Liver (tissue), 9 donors: ENCODE measurements around the gene BHLHA15. TPM values are rescaled to one million over a fixed set of nuclear protein-coding genes. Genes with fewer than 3 reads are reported as not detected.

Experiments used
- DNase-seq: peaks from one replicate; pipeline ENCODE4 v3.0.0-alpha.2; 2017; ENCODE audit warnings: low spot score
- H3K27ac ChIP-seq, 2 donors: one replicate each; pipeline ENCODE4 v1.7.0; 2013; ENCODE audit warnings: inconsistent platforms in 2 of 2, low read length in 2 of 2, control low read depth in 1 of 2, low read depth in 1 of 2, mild to moderate bottlenecking in 1 of 2
- H3K27me3 ChIP-seq, 4 donors: one replicate each; pipeline versions ENCODE4 v1.6.1 to v1.7.0; 2013; ENCODE audit warnings: low read length in 3 of 4, inconsistent platforms in 1 of 4, mild to moderate bottlenecking in 1 of 4, moderate library complexity in 1 of 4; ENCODE audit not compliant: control insufficient read depth in 4 of 4, insufficient read depth in 4 of 4
- H3K36me3 ChIP-seq, 4 donors: one replicate each; pipeline versions ENCODE4 v1.6.1 to v1.7.0; 2013; ENCODE audit warnings: low read length in 3 of 4, mild to moderate bottlenecking in 3 of 4, low read depth in 1 of 4, moderate library complexity in 1 of 4; ENCODE audit not compliant: control insufficient read depth in 4 of 4, insufficient read depth in 3 of 4
- H3K4me1 ChIP-seq, 4 donors: one replicate each; pipeline versions ENCODE4 v1.6.1 to v1.7.0; 2013; ENCODE audit warnings: low read length in 3 of 4, mild to moderate bottlenecking in 3 of 4, moderate library complexity in 1 of 4; ENCODE audit not compliant: control insufficient read depth in 4 of 4, insufficient read depth in 4 of 4
- H3K4me3 ChIP-seq, 3 donors: one replicate each; pipeline versions ENCODE4 v1.6.1 to v1.7.0; 2013; ENCODE audit warnings: low read length in 3 of 3, control low read depth in 1 of 3, low read depth in 1 of 3, mild to moderate bottlenecking in 1 of 3
- H3K9ac ChIP-seq, 2 donors: one replicate each; pipeline ENCODE4 v1.7.0; 2013; ENCODE audit warnings: low read length in 2 of 2, mild to moderate bottlenecking in 2 of 2, moderate library complexity in 2 of 2, control low read depth in 1 of 2, low read depth in 1 of 2
- H3K9me3 ChIP-seq, 4 donors: one replicate each; pipeline versions ENCODE4 v1.6.1 to v1.7.0; 2013; ENCODE audit warnings: low read length in 3 of 4; ENCODE audit not compliant: control insufficient read depth in 4 of 4
- EGR1 ChIP-seq, 2 donors: IDR thresholded peaks; 2 replicates each; pipeline ENCODE4 v1.6.1; 2016 to 2018; ENCODE audit warnings: antibody characterized with exemption in 2 of 2, low read depth in 2 of 2
- FOXA1 ChIP-seq: IDR thresholded peaks from 2 replicates; pipeline ENCODE4 v1.6.1; 2016; ENCODE audit warnings: antibody characterized with exemption
- FOXA2 ChIP-seq: IDR thresholded peaks from 2 replicates; pipeline ENCODE4 v1.6.1; 2016; ENCODE audit warnings: antibody characterized with exemption
- GABPA ChIP-seq, 2 donors: IDR thresholded peaks in 1 of 2; conservative IDR thresholded peaks in 1 of 2; 2 replicates each; pipeline ENCODE4 v1.6.1; 2016; ENCODE audit warnings: antibody characterized with exemption in 2 of 2, mild to moderate bottlenecking in 1 of 2, moderate library complexity in 1 of 2
- HNF4A ChIP-seq, 2 donors: conservative IDR thresholded peaks; 2 replicates each; pipeline ENCODE4 v1.6.1; 2016; ENCODE audit warnings: antibody characterized with exemption in 2 of 2, mild to moderate bottlenecking in 2 of 2
- HNF4G ChIP-seq: IDR thresholded peaks from 2 replicates; pipeline ENCODE4 v1.6.1; 2016; ENCODE audit warnings: antibody characterized with exemption
- JUND ChIP-seq, 2 donors: IDR thresholded peaks; 2 replicates each; pipeline ENCODE4 v1.6.1; 2016; ENCODE audit warnings: antibody characterized with exemption in 2 of 2
- RXRA ChIP-seq, 2 donors: IDR thresholded peaks; 2 replicates each; pipeline ENCODE4 v1.6.1; 2017 to 2018; ENCODE audit warnings: antibody characterized with exemption in 2 of 2, mild to moderate bottlenecking in 1 of 2
- SP1 ChIP-seq: IDR thresholded peaks from 2 replicates; pipeline ENCODE4 v1.6.1; 2018; ENCODE audit warnings: antibody characterized with exemption, mild to moderate bottlenecking
- TAF1 ChIP-seq: conservative IDR thresholded peaks from 2 replicates; pipeline ENCODE4 v1.6.1; 2016; ENCODE audit warnings: antibody characterized with exemption, mild to moderate bottlenecking
- YY1 ChIP-seq: IDR thresholded peaks from 2 replicates; pipeline ENCODE4 v1.6.1; 2016; ENCODE audit warnings: antibody characterized with exemption, mild to moderate bottlenecking
- WGBS: extraction: QIAGEN DNeasy Blood & Tissue Kit; methylation state at CpG from one replicate; pipeline ENCODE4 v1.1.7; 2013; 5-methylcytosine and 5-hydroxymethylcytosine counted together
- polyA plus RNA-seq, 2 donors: library from polyadenylated mRNA; stranded (reverse) in 1 of 2; unstranded in 1 of 2; fragments of 200-250 nt in 1 of 2; fragments of >200 nt in 1 of 2; fragmentation: Nextera tagmentation in 1 of 2; extraction: Ambion mirVana in 1 of 2; gene quantifications; one replicate each; pipeline versions ENCODE4 v1.2.1 to v1.2.3, GENCODE V29; 2013 to 2015
- total RNA-seq, 2 donors: library from RNA; depleted of rRNA; stranded (reverse); fragments of >200 nt; gene quantifications; one replicate each; pipeline ENCODE4 v1.2.3, GENCODE V29; 2014
- TF ChIP-seq, protein P1 (sequence below): IDR thresholded peaks from 2 replicates; pipeline ENCODE4 v1.6.1; 2016; ENCODE audit warnings: antibody characterized with exemption
- TF ChIP-seq, protein P2 (sequence below): IDR thresholded peaks from 2 replicates; pipeline ENCODE4 v1.6.1; 2016; ENCODE audit warnings: antibody characterized with exemption
- TF ChIP-seq, protein P3 (sequence below): IDR thresholded peaks from 2 replicates; pipeline ENCODE4 v1.6.1; 2016; ENCODE audit warnings: antibody characterized with exemption
- TF ChIP-seq, protein P4 (sequence below): fragments of 150-350 bp; IDR thresholded peaks from 2 replicates; pipeline ENCODE4 v1.5.1; 2017; ENCODE audit warnings: improper control_type of control experiment, low read depth, low read length; ENCODE audit not compliant: missing input control
- TF ChIP-seq, protein P5 (sequence below): IDR thresholded peaks from 2 replicates; pipeline ENCODE4 v1.6.1; 2016; ENCODE audit warnings: antibody characterized with exemption, mild to moderate bottlenecking
- donor health status: healthy.
- donor health status: healthy.
- donor health status: healthy.
- donor health status: healthy.
- donor health status: healthy.

The BHLHA15 gene
- total and polyA plus RNA-seq, 4 donors: 1.0 to 28.9 (median 7.6) TPM

DNA sequence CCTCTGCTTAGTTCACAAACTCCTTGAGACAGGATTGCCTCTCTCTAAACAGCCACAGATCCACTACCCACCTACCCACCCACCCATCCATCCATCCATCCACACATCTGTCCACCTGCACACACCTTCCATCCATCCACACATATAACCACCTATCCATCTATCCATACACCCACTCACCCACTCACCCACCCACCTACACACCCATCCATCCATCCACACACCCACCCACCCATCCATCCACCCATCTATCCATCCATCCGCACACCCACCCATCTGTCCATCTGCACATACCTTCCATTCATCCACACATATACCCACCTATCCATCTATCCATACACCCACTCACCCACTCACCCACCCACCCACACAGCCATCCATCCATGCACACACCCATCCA lies 31.1 kb downstream of the BHLHA15 start:
- Histone ChIP-seq H3K4me3 (no peak overlapping the region), H3K4me1 (no peaks in the 10 kb centered on the region), H3K9me3 (no peaks in the 10 kb centered on the region), H3K36me3 (peaks cover 0 to 11% (median 5%) of the 10 kb centered on the region in 4 donors), H3K27ac (no peak overlapping the region), H3K9ac (no peak overlapping the region), H3K27me3 (no peaks in the 10 kb centered on the region)
- no peak for DNase-seq
- WGBS: 97% methylated on average over 1 of the region's 1 CpG
- TF ChIP-seq, protein P1, sequence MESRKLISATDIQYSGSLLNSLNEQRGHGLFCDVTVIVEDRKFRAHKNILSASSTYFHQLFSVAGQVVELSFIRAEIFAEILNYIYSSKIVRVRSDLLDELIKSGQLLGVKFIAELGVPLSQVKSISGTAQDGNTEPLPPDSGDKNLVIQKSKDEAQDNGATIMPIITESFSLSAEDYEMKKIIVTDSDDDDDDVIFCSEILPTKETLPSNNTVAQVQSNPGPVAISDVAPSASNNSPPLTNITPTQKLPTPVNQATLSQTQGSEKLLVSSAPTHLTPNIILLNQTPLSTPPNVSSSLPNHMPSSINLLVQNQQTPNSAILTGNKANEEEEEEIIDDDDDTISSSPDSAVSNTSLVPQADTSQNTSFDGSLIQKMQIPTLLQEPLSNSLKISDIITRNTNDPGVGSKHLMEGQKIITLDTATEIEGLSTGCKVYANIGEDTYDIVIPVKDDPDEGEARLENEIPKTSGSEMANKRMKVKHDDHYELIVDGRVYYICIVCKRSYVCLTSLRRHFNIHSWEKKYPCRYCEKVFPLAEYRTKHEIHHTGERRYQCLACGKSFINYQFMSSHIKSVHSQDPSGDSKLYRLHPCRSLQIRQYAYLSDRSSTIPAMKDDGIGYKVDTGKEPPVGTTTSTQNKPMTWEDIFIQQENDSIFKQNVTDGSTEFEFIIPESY: no peak
- TF ChIP-seq GABPA (IDR thresholded peaks at IDR 0.05 in 1 of 2, conservative IDR thresholded peaks at IDR 0.05 in 1 of 2) (no peak), HNF4A (conservative IDR thresholded peaks at IDR 0.05) (no peak), YY1 (no peak)

DNA sequence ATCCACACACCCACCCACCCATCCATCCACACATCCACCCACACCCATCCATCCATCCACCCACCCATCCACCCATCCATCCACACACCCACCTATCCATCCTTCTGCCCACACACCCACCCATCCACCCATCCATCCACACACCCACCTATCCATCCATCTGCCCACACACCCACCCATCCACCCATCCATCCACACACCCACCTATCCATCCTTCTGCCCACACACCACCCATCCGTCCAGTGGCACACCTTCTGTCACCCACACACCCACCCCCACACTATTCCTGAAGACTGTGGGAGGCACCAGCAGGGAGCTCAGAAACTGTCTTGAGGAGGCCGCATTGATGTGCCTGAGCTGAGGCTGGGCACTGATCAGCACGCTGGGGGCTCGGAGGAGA lies 31.7 kb downstream of the BHLHA15 start:
- DNase-seq: no peak
- H3K9me3 ChIP-seq: no peaks in the 10 kb centered on the region
- no peak overlapping the region for H3K9ac ChIP-seq
- TF ChIP-seq, protein P2, sequence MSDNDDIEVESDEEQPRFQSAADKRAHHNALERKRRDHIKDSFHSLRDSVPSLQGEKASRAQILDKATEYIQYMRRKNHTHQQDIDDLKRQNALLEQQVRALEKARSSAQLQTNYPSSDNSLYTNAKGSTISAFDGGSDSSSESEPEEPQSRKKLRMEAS: no peak
- 94% methylated on average over 4 of the region's 4 CpGs for WGBS
- H3K27me3 ChIP-seq: no peaks in the 10 kb centered on the region
- no peak overlapping the region for H3K4me3 ChIP-seq
- H3K36me3 ChIP-seq: peaks cover 0 to 11% (median 5%) of the 10 kb centered on the region in 4 donors
- H3K27ac ChIP-seq: no peak overlapping the region
- H3K4me1 ChIP-seq: no peaks in the 10 kb centered on the region

DNA sequence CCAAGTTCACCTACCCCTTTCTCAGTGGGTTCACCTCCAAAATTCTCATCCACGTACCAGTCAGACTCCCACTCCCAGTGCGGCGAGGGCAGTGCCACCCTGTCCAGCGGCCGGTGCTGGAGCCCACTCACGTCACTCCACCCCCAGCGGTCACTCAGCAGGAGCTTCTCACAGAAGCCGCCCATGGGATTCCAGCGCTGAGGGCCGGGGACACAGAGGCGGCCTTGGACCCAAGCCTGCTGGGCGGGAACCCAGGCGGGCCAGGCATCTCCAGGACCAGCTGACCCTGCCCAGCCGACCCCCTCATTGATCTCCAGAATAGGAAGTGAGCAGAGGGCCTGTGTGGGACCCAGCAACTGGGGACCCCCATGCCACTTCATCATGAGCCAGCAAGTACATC lies 33.6 kb downstream of the BHLHA15 start:
- H3K9me3 ChIP-seq: no peaks in the 10 kb centered on the region
- WGBS: 97% methylated on average over 14 of the region's 14 CpGs
- no peak overlapping the region for H3K27ac ChIP-seq
- H3K4me3 ChIP-seq: no peak overlapping the region
- DNase-seq: no peak
- TF ChIP-seq FOXA2 (no peak), HNF4G (no peak), SP1 (no peak), HNF4A (conservative IDR thresholded peaks at IDR 0.05) (no peak), JUND (IDR thresholded peaks at IDR 0.05) (no peak), EGR1 (IDR thresholded peaks at IDR 0.05; ENCODE audit: low read depth in 2 of 2) (no peak), TAF1 (no peak), RXRA (IDR thresholded peaks at IDR 0.05) (no peak), FOXA1 (no peak), YY1 (no peak)
- TF ChIP-seq, protein P3, sequence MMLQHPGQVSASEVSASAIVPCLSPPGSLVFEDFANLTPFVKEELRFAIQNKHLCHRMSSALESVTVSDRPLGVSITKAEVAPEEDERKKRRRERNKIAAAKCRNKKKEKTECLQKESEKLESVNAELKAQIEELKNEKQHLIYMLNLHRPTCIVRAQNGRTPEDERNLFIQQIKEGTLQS: no peak
- TF ChIP-seq, protein P4, sequence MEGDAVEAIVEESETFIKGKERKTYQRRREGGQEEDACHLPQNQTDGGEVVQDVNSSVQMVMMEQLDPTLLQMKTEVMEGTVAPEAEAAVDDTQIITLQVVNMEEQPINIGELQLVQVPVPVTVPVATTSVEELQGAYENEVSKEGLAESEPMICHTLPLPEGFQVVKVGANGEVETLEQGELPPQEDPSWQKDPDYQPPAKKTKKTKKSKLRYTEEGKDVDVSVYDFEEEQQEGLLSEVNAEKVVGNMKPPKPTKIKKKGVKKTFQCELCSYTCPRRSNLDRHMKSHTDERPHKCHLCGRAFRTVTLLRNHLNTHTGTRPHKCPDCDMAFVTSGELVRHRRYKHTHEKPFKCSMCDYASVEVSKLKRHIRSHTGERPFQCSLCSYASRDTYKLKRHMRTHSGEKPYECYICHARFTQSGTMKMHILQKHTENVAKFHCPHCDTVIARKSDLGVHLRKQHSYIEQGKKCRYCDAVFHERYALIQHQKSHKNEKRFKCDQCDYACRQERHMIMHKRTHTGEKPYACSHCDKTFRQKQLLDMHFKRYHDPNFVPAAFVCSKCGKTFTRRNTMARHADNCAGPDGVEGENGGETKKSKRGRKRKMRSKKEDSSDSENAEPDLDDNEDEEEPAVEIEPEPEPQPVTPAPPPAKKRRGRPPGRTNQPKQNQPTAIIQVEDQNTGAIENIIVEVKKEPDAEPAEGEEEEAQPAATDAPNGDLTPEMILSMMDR: no peak
- TF ChIP-seq, protein P2: no peak
- TF ChIP-seq, protein P5, sequence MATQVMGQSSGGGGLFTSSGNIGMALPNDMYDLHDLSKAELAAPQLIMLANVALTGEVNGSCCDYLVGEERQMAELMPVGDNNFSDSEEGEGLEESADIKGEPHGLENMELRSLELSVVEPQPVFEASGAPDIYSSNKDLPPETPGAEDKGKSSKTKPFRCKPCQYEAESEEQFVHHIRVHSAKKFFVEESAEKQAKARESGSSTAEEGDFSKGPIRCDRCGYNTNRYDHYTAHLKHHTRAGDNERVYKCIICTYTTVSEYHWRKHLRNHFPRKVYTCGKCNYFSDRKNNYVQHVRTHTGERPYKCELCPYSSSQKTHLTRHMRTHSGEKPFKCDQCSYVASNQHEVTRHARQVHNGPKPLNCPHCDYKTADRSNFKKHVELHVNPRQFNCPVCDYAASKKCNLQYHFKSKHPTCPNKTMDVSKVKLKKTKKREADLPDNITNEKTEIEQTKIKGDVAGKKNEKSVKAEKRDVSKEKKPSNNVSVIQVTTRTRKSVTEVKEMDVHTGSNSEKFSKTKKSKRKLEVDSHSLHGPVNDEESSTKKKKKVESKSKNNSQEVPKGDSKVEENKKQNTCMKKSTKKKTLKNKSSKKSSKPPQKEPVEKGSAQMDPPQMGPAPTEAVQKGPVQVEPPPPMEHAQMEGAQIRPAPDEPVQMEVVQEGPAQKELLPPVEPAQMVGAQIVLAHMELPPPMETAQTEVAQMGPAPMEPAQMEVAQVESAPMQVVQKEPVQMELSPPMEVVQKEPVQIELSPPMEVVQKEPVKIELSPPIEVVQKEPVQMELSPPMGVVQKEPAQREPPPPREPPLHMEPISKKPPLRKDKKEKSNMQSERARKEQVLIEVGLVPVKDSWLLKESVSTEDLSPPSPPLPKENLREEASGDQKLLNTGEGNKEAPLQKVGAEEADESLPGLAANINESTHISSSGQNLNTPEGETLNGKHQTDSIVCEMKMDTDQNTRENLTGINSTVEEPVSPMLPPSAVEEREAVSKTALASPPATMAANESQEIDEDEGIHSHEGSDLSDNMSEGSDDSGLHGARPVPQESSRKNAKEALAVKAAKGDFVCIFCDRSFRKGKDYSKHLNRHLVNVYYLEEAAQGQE: no peak
- TF ChIP-seq, protein P1: no peak
- H3K4me1 ChIP-seq: no peaks in the 10 kb centered on the region
- no peaks in the 10 kb centered on the region for H3K27me3 ChIP-seq
- no peak overlapping the region for H3K9ac ChIP-seq
- peaks cover 0 to 4% (median under 1%) of the 10 kb centered on the region in 4 donors for H3K36me3 ChIP-seq
